Transverse colon (tissue), 3 donors: ENCODE measurements around the gene DPYD.

ENCODE experiments used
- CTCF ChIP-seq, 5 experiments: fragments of 200-600 bp in 3 of 5; fragments of 450-650 bp in 2 of 5; sonication (generic) in 3 of 5; IDR thresholded peaks; 1 replicate in 2 of 5; 2 replicates in 3 of 5; pipeline ENCODE4 v1.5.1; 2016 to 2017; ENCODE audit warnings: antibody characterized with exemption in 5 of 5, inconsistent platforms in 3 of 5, mild to moderate bottlenecking in 2 of 5, moderate library complexity in 1 of 5
- EP300 ChIP-seq: sonication (generic); formaldehyde crosslinking; IDR thresholded peaks from one replicate; pipeline ENCODE4 v1.6.1; 2017; ENCODE audit warnings: antibody characterized with exemption, low read depth
- POLR2A ChIP-seq: fragments of 450-650 bp; IDR thresholded peaks from one replicate; pipeline ENCODE4 v1.6.1; 2016; ENCODE audit warnings: antibody characterized with exemption, mild to moderate bottlenecking, moderate library complexity

GRCh38 chr1:97853221-97853620 lies 67.6 kb downstream of the DPYD start:
- no peak for TF ChIP-seq CTCF (IDR thresholded peaks at IDR 0.05)
- no peak for TF ChIP-seq POLR2A
- no peak for TF ChIP-seq EP300
